KMS-11 (cell line): Measurements from ENCODE around the gene SMIM20.

ENCODE experiments used
- H2AFZ ChIP-seq: fragments of 200-600 bp; sonication (generic); 2 replicates; pipeline ENCODE4 v1.6.1; 2016; ENCODE audit warnings: antibody characterized with exemption, mixed run types, low read depth
- H3K27ac ChIP-seq: fragments of 200-600 bp; sonication (generic); 2 replicates; pipeline ENCODE4 v1.6.1; 2016; ENCODE audit warnings: mild to moderate bottlenecking, mixed run types
- H3K27me3 ChIP-seq: fragments of 200-600 bp; sonication (generic); 2 replicates; pipeline ENCODE4 v1.6.1; 2017; ENCODE audit warnings: mild to moderate bottlenecking, low read depth, mixed run types, moderate library complexity; ENCODE audit not compliant: insufficient read depth
- H3K36me3 ChIP-seq: fragments of 200-600 bp; sonication (generic); 2 replicates; pipeline ENCODE4 v1.6.1; 2017; ENCODE audit warnings: mild to moderate bottlenecking, mixed run types; ENCODE audit not compliant: insufficient read depth
- H3K4me1 ChIP-seq: fragments of 200-600 bp; sonication (generic); 2 replicates; pipeline ENCODE4 v1.6.1; 2016; ENCODE audit warnings: mild to moderate bottlenecking, low read depth, mixed run types; ENCODE audit not compliant: poor library complexity, severe bottlenecking
- H3K4me2 ChIP-seq: fragments of 200-600 bp; sonication (generic); 2 replicates; pipeline ENCODE4 v1.7.0; 2016; ENCODE audit warnings: mild to moderate bottlenecking, mixed run types
- H3K4me3 ChIP-seq: fragments of 200-600 bp; sonication (generic); IDR thresholded peaks from 2 replicates; pipeline ENCODE4 v1.6.1; 2017; ENCODE audit warnings: low read depth, low read length, mixed read lengths; ENCODE audit not compliant: insufficient read depth
- H3K79me2 ChIP-seq: fragments of 200-600 bp; sonication (generic); 2 replicates; pipeline ENCODE4 v1.6.1; 2016; ENCODE audit warnings: low read depth, mixed run types; ENCODE audit not compliant: insufficient read depth
- H3K9ac ChIP-seq: fragments of 200-600 bp; sonication (generic); 2 replicates; pipeline ENCODE4 v1.6.1; 2016; ENCODE audit warnings: mild to moderate bottlenecking, mixed run types
- H4K20me1 ChIP-seq: fragments of 200-600 bp; sonication (generic); 2 replicates; pipeline ENCODE4 v1.6.1; 2016; ENCODE audit warnings: mild to moderate bottlenecking, mixed run types; ENCODE audit not compliant: insufficient read depth
- CTCF ChIP-seq: fragments of 200-600 bp; sonication (generic); conservative IDR thresholded peaks from 2 replicates; pipeline ENCODE4 v1.6.1; 2017; ENCODE audit warnings: low read depth, mild to moderate bottlenecking, antibody characterized with exemption, low read length, moderate library complexity, mixed read lengths

The SMIM20 gene

GRCh38 chr4:25881193-25881592 lies 32.8 kb upstream of the SMIM20 start:
- no peak overlapping the region for H3K4me2 ChIP-seq

DNA sequence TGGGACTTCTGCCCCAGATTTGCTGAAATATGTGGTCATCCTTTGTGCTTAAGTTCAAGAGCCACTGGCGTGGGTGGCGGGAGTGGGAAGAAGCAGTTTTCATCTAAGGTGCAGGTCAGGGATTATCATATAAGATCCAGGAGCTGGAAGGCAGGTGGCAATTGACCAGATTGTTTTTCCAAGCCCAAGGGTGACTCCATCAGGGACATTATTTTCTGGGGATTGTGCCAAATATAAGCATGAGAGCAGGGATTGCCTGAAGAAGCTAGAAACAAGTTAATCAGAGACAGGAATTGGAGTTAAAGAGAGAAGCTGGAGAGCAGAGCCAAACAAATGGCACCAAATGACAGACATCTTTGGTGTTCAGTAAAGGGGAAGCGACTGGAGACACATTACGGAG lies 31.8 kb upstream of the SMIM20 start:
- no peaks in the 10 kb centered on the region for H3K4me1 ChIP-seq
- no peaks in the 10 kb centered on the region for H3K27me3 ChIP-seq
- no peak for TF ChIP-seq CTCF
- H3K9ac ChIP-seq = no peak overlapping the region
- H3K36me3 ChIP-seq = no peaks in the 10 kb centered on the region
- H3K79me2 ChIP-seq = no peaks in the 10 kb centered on the region
- H3K4me2 ChIP-seq = no peak overlapping the region
- H4K20me1 ChIP-seq = no peaks in the 10 kb centered on the region
- H3K27ac ChIP-seq = no peak overlapping the region
- H2AFZ ChIP-seq = no peak overlapping the region
- H3K4me3 ChIP-seq = no peak overlapping the region

More at GRCh38 chr4:25881193-25881592, 32.8 kb upstream of the SMIM20 start:
- H3K9ac ChIP-seq = no peak overlapping the region
- H3K4me1 ChIP-seq = no peaks in the 10 kb centered on the region
- H4K20me1 ChIP-seq = no peaks in the 10 kb centered on the region
- no peak overlapping the region for H3K4me3 ChIP-seq
- no peaks in the 10 kb centered on the region for H3K36me3 ChIP-seq
- H3K27me3 ChIP-seq = no peaks in the 10 kb centered on the region
- no peak for TF ChIP-seq CTCF
- H3K27ac ChIP-seq = no peak overlapping the region
- H3K79me2 ChIP-seq = no peaks in the 10 kb centered on the region
- H2AFZ ChIP-seq = no peak overlapping the region

- no peak overlapping the region for H3K4me2 ChIP-seq
- no peaks in the 10 kb centered on the region for H3K27me3 ChIP-seq
- H3K4me3 ChIP-seq = no peak overlapping the region
- H2AFZ ChIP-seq = no peak overlapping the region
- no peaks in the 10 kb centered on the region for H3K36me3 ChIP-seq
- no peak overlapping the region for H3K27ac ChIP-seq
- H3K79me2 ChIP-seq = no peaks in the 10 kb centered on the region
- no peak overlapping the region for H3K9ac ChIP-seq
- no peaks in the 10 kb centered on the region for H4K20me1 ChIP-seq
- no peaks in the 10 kb centered on the region for H3K4me1 ChIP-seq
- no peak for TF ChIP-seq CTCF
Observed at GRCh38 chr4:25883565-25883964, 30.5 kb upstream of the SMIM20 start.

DNA sequence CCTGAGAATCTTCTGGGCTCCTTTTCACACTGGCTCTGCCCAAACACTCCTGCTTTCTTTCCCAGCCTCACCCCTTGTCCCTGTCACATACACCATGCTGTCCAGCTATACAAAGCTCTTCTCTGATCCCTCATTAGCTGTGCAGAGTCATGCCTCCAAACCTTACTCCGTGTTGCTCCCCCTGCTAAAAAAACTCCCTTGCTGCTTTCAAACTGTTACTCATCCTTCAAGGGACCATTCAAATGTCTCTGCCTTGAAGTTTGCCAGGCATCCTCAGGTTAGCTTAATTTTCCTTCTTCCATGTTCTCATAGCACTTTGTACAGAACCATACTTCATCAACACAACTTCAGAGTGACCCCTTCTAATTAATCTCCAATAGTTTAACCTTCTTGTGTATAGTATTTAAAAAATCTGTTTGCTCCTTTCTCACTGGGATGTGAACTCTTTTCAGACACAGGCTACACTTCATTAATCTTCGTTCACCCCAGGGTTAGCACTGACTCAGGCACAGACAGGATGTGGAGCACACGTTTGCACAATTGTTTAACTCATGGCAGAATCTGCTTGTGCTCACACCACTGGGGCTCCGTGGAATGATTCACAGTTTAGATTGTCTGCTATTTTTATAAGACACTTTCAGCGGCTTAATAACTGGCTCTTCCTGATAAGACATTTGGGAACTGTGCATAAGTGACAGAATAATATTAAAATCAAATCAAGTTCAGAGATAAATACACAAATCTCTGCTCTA lies 29.8 kb upstream of the SMIM20 start:
- Histone ChIP-seq H3K36me3 (no peaks in the 10 kb centered on the region), H4K20me1 (no peaks in the 10 kb centered on the region), H3K27ac (no peak overlapping the region), H3K4me1 (no peaks in the 10 kb centered on the region), H3K4me2 (no peak overlapping the region), H2AFZ (no peak overlapping the region), H3K4me3 (no peak overlapping the region), H3K9ac (no peak overlapping the region), H3K79me2 (no peaks in the 10 kb centered on the region), H3K27me3 (no peaks in the 10 kb centered on the region)
- TF ChIP-seq CTCF = no peak
